HepG2 (cell line): Measurements from ENCODE around the gene RPS6KB2. TPM values are rescaled to one million over a fixed set of nuclear protein-coding genes. Genes with fewer than 3 reads are reported as not detected.

Source experiments
- CBFB ChIP-seq: sonication (generic); formaldehyde crosslinking; IDR thresholded peaks from 2 replicates; pipeline ENCODE4 v1.4.0; 2020; ENCODE audit warnings: missing genetic modification reagents
- ETV5 ChIP-seq: IDR thresholded peaks from 2 replicates; pipeline ENCODE4 v1.6.1; 2018; ENCODE audit warnings: missing biosample characterization, missing genetic modification reagents, inconsistent platforms, borderline replicate concordance
- FOSL1 ChIP-seq: sonication (generic); formaldehyde crosslinking; IDR thresholded peaks from 2 replicates; pipeline ENCODE4 v1.9.0; 2021; ENCODE audit warnings: missing genetic modification reagents, borderline replicate concordance
- GLMP ChIP-seq: sonication (generic); formaldehyde crosslinking; IDR thresholded peaks from 2 replicates; pipeline ENCODE4 v1.9.0; 2021; ENCODE audit warnings: missing genetic modification reagents, mild to moderate bottlenecking, borderline replicate concordance
- IKZF5 ChIP-seq: IDR thresholded peaks from 2 replicates; pipeline ENCODE4 v1.6.1; 2018; ENCODE audit warnings: missing genetic modification reagents, mild to moderate bottlenecking, missing compliant biosample characterization
- IRX3 ChIP-seq: sonication (generic); formaldehyde crosslinking; IDR thresholded peaks from 2 replicates; pipeline ENCODE4 v1.8.1; 2023; ENCODE audit warnings: mild to moderate bottlenecking, low read depth, missing genetic modification reagents, borderline replicate concordance
- MAX ChIP-seq: IDR thresholded peaks from 2 replicates; pipeline ENCODE4 v1.6.1; 2012; ENCODE audit warnings: inconsistent platforms
- ONECUT2 ChIP-seq: sonication (generic); formaldehyde crosslinking; IDR thresholded peaks from 2 replicates; pipeline ENCODE4 v1.4.0; 2020; ENCODE audit warnings: missing genetic modification reagents
- POGK ChIP-seq: sonication (generic); formaldehyde crosslinking; conservative IDR thresholded peaks from 2 replicates; pipeline ENCODE4 v1.8.0; 2022; ENCODE audit warnings: mild to moderate bottlenecking, moderate library complexity, missing genetic modification reagents
- POLR2A ChIP-seq, 2 experiments: IDR thresholded peaks; 2 replicates each; pipeline ENCODE4 v1.6.1; 2011; ENCODE audit warnings: low read depth in 2 of 2, low read length in 2 of 2, mild to moderate bottlenecking in 1 of 2, moderate library complexity in 1 of 2; ENCODE audit not compliant: insufficient read depth in 1 of 2
- POLR2AphosphoS2 ChIP-seq: IDR thresholded peaks from 2 replicates; pipeline ENCODE4 v1.6.1; 2011; ENCODE audit warnings: low read depth, low read length, improper control_type of control experiment
- RBFOX2 ChIP-seq: fragments of 200-400 bp; formaldehyde crosslinking; IDR thresholded peaks from 2 replicates; pipeline ENCODE4 v1.6.1; 2017; ENCODE audit warnings: low read depth, mild to moderate bottlenecking, low read length
- SALL1 ChIP-seq: sonication (generic); formaldehyde crosslinking; IDR thresholded peaks from 2 replicates; pipeline ENCODE4 v1.8.0; 2022; ENCODE audit warnings: mild to moderate bottlenecking, missing genetic modification reagents
- SRSF4 ChIP-seq: fragments of 200-400 bp; formaldehyde crosslinking; IDR thresholded peaks from one replicate; pipeline ENCODE4 v1.6.1; 2018; ENCODE audit warnings: mild to moderate bottlenecking, low read depth, low read length, moderate library complexity; ENCODE audit not compliant: poor library complexity, severe bottlenecking
- YEATS4 ChIP-seq: sonication (generic); formaldehyde crosslinking; IDR thresholded peaks from 2 replicates; pipeline ENCODE4 v1.4.0; 2020; ENCODE audit warnings: missing genetic modification reagents, borderline replicate concordance
- ZBTB38 ChIP-seq: sonication (generic); formaldehyde crosslinking; IDR thresholded peaks from 2 replicates; pipeline ENCODE4 v1.5.1; 2020; ENCODE audit warnings: mild to moderate bottlenecking, missing genetic modification reagents
- ZFX ChIP-seq: sonication (generic); formaldehyde crosslinking; IDR thresholded peaks from 2 replicates; pipeline ENCODE4 v1.4.0; 2020; ENCODE audit warnings: mild to moderate bottlenecking, low read depth, missing genetic modification reagents, moderate library complexity
- ZMYM4 ChIP-seq: sonication (generic); formaldehyde crosslinking; IDR thresholded peaks from 2 replicates; pipeline ENCODE4 v1.8.1; 2023; ENCODE audit warnings: mild to moderate bottlenecking, missing genetic modification reagents
- ZNF205 ChIP-seq: IDR thresholded peaks from 2 replicates; pipeline ENCODE4 v1.6.1; 2018; ENCODE audit warnings: missing biosample characterization, missing genetic modification reagents
- ZNF207 ChIP-seq: fragments of 450-650 bp; IDR thresholded peaks from 2 replicates; pipeline ENCODE4 v1.6.1; 2016; ENCODE audit warnings: antibody characterized with exemption, borderline replicate concordance
- ZNF362 ChIP-seq: sonication (generic); formaldehyde crosslinking; IDR thresholded peaks from 2 replicates; pipeline ENCODE4 v1.4.0; 2020; ENCODE audit warnings: missing genetic modification reagents, mild to moderate bottlenecking, borderline replicate concordance
- ZNF563 ChIP-seq: sonication (generic); formaldehyde crosslinking; IDR thresholded peaks from 2 replicates; pipeline ENCODE4 v1.8.0; 2022; ENCODE audit warnings: mild to moderate bottlenecking, moderate library complexity, missing genetic modification reagents
- ZNF598 ChIP-seq: sonication (generic); formaldehyde crosslinking; IDR thresholded peaks from 2 replicates; pipeline ENCODE4 v1.5.1; 2020; ENCODE audit warnings: mild to moderate bottlenecking, missing genetic modification reagents, borderline replicate concordance
- ZNF703 ChIP-seq: sonication (generic); formaldehyde crosslinking; IDR thresholded peaks from 2 replicates; pipeline ENCODE4 v1.5.1; 2020; ENCODE audit warnings: missing genetic modification reagents, mild to moderate bottlenecking, moderate library complexity, borderline replicate concordance
- ZNF839 ChIP-seq: sonication (generic); formaldehyde crosslinking; IDR thresholded peaks from 2 replicates; pipeline ENCODE4 v1.4.0; 2020; ENCODE audit warnings: missing genetic modification reagents, mild to moderate bottlenecking, borderline replicate concordance
- polyA plus RNA-seq, 8 experiments: library from polyadenylated mRNA; depleted of rRNA in 3 of 8; stranded (reverse) in 7 of 8; unstranded in 1 of 8; fragments of >200 nt; fragmentation: Illumina TruSeq in 4 of 8; extraction: Trizol in 4 of 8; gene quantifications; 2 replicates each; pipeline versions ENCODE4 v1.2.1 to v1.2.3, GENCODE V29; 2011 to 2016; ENCODE audit warnings: low read depth in 4 of 8, missing spikeins in 1 of 8, mixed read lengths in 1 of 8; ENCODE audit not compliant: insufficient read depth in 1 of 8
- total RNA-seq, 5 experiments: library from RNA; depleted of rRNA; stranded (reverse); fragments of >200 nt; fragmentation: Illumina TruSeq; extraction: Trizol; gene quantifications; 2 replicates each; pipeline ENCODE4 v1.2.3, GENCODE V29; 2016; ENCODE audit warnings: low read depth in 1 of 5

Gene RPS6KB2
- total and polyA plus RNA-seq, 2 of the 13 experiments (the other 11 are each of a cell fraction or from before 2014, with no cell fraction given) = 52.9 to 54.8 TPM

- peak; percentile 37; the same call in 1 of the 2 replicates for TF ChIP-seq IKZF5 (CRISPR knock-in tag)
- TF ChIP-seq FOSL1 = no peak
- TF ChIP-seq GLMP (CRISPR knock-in tag) = no peak
- TF ChIP-seq RBFOX2 = peak; percentile 72
- TF ChIP-seq ZNF598 (CRISPR knock-in tag) = no peak
- TF ChIP-seq IRX3 (CRISPR knock-in tag) = no peak
- TF ChIP-seq POLR2AphosphoS2 = no peak
- TF ChIP-seq ZFX = peak; percentile 85
- TF ChIP-seq CBFB (CRISPR knock-in tag) = no peak
- no peak for TF ChIP-seq ONECUT2
- TF ChIP-seq ZMYM4 (CRISPR knock-in tag) = 0 out of 2 replicates have a peak, but pooled peaks have one; percentile 13
- no peak for TF ChIP-seq ZNF703
- TF ChIP-seq MAX = peak; percentile 86
- no peak for TF ChIP-seq ZNF205 (CRISPR knock-in tag)
- TF ChIP-seq POGK (CRISPR knock-in tag) = no peak
- TF ChIP-seq SALL1 (CRISPR knock-in tag) = no peak
- TF ChIP-seq POLR2A (IDR thresholded peaks at IDR 0.05; ENCODE audit: insufficient read depth in 1 of 2, low read depth in 2 of 2, low read length in 2 of 2) = peak in 1 of 2 experiments; percentile 77; a peak in 3 of 4 replicates
- TF ChIP-seq ZNF839 (CRISPR knock-in tag) = no peak
- TF ChIP-seq SRSF4 = no peak
- 0 out of 2 replicates have a peak, but pooled peaks have one; percentile 18 for TF ChIP-seq ZBTB38 (CRISPR knock-in tag)
- TF ChIP-seq ZNF362 (CRISPR knock-in tag) = no peak
- peak; percentile 62; the same call in 1 of the 2 replicates for TF ChIP-seq YEATS4 (CRISPR knock-in tag)
- TF ChIP-seq ZNF207 = no peak
- TF ChIP-seq ETV5 (CRISPR knock-in tag) = 0 out of 2 replicates have a peak, but pooled peaks have one; percentile 6
- TF ChIP-seq ZNF563 (CRISPR knock-in tag) = peak; percentile 55
Measured at GRCh38 chr11:67420646-67421429, 7.5 kb upstream of the RPS6KB2 start (continued).
